Fibroblast of skin of left quadriceps (primary cell): ENCODE data around the gene PRPF38A.

ENCODE experiments used
- DNase-seq, 2 experiments: peaks; one replicate each; pipeline ENCODE4 v3.0.0-alpha.2; 2013; ENCODE audit warnings: low read depth in 2 of 2

PRPF38A gene

GRCh38 chr1:52400131-52400530 is 4.3 kb upstream of the PRPF38A start:
- DNase-seq = no peak

- DNase-seq = no peak
Observed at GRCh38 chr1:52402860-52403240, 1.6 kb upstream of the PRPF38A start.

DNA sequence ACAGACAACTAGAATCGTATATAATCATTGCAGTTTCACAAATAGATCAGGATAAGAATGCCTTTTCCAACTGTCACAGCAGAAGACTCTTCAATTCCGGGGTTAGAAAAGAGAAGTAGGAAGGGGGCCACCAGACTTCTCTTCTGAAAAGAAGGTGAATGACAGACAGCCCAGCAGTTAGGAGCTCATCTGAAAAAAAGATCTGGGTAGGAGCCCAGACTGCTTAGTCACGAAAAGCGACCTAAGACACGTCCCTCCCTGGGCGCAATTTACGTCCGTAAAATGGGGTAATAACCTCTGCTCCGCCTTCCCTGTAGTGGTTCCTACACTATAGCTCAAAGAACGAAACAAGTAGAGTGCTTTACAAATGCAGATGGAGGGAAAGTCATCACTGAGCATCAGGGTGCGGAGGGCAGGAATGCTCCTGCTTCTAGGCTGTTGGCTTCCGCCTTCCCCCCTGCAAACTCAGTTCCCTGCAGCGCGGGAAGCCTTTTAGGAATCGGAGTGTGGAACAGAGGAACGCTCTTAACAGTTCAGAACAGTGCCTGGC is 761 bp upstream of the PRPF38A start:
- DNase-seq = peak; percentile 12 to 24

GRCh38 chr1:52404975-52405338 is 555 bp downstream of the PRPF38A start:
- no peak for DNase-seq

- DNase-seq = no peak
Observed at GRCh38 chr1:52413410-52413989, 9.1 kb downstream of the PRPF38A start.

DNA sequence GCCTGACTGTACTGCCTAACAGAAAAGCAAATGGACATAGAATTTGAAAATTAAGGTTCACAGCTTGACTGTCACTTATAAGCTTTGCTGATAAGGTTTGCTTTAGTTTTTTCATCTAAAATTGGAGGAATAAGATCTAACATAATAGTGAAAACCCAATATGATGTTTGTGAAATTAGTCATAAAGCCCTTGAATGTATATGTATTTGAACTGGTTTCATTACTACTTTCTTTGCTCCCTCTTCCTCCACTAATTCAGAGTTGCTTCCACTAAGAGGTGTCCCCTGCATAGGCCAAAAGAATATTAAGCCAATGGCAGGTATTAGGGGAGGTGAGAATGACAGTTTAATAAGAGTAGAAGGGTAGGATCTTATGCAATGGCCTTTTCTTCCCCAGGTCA is 10.5 kb downstream of the PRPF38A start:
- no peak for DNase-seq

DNA sequence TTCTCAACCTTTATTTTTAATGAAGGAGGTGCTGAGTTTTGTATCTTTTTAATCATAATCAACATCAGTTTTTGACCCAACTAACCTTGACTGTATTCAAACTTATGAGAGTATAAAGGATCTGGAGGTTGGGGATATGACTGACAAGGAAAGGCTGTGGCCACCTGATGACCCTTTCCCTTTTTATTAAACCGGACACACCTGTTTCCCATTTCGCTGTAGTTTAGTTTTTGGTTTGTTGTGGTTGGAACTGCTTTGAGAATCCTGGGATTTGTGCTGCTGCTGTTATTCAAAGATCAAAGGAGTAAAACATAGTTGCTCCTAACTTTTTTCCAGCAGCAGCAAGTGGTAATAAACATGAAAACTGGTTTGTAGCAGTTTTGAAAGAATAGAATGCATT is 12.4 kb downstream of the PRPF38A start:
- no peak for DNase-seq

GRCh38 chr1:52420713-52421112 is 16.3 kb downstream of the PRPF38A start:
- no peak for DNase-seq

- no peak for DNase-seq
Observed at GRCh38 chr1:52423055-52423454, 18.7 kb downstream of the PRPF38A start.

- DNase-seq = no peak
Observed at GRCh38 chr1:52423771-52424170, 19.4 kb downstream of the PRPF38A start.

DNA sequence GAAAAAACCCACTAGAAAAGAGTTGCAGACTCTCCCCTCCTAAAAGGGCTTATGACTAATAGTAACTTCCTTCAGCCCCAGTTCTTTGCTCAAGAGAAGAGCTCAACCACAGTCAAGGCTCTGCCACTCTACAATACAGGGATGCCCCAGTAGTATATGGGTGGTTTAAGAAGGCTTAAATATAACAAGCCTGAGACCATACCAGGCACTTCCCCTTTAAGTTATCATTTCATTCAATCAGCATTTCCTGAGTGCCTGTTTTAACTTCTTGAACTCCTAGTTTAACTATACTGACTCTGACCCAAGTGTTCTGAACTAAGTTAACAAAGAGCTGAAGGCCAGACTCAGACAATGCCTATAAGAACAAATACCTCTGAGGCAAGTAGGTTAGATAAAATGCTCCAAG is 19.8 kb downstream of the PRPF38A start:
- DNase-seq = no peak

GRCh38 chr1:52424813-52425212 is 20.4 kb downstream of the PRPF38A start:
- DNase-seq = no peak

- DNase-seq = no peak
Observed at GRCh38 chr1:52426371-52426770, 22.0 kb downstream of the PRPF38A start.

DNA sequence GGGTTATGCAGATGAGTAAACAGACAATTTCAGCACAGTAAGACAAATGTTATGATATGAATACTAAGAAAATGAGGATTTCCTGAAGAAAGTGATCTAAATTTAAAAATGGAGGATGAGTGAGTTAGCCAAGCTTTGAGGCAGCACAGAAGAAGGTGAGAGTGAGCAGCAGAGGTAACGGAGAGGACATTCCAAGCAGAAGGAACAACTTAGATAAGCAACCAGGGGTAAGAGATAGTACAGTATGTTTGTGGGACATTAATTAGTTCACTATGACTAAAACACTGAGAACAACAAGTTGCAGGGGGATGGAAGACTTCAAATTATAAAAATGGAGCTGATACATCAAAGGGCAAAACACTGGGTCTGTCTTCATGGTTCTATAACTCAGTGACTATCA is 22.8 kb downstream of the PRPF38A start:
- no peak for DNase-seq

DNA sequence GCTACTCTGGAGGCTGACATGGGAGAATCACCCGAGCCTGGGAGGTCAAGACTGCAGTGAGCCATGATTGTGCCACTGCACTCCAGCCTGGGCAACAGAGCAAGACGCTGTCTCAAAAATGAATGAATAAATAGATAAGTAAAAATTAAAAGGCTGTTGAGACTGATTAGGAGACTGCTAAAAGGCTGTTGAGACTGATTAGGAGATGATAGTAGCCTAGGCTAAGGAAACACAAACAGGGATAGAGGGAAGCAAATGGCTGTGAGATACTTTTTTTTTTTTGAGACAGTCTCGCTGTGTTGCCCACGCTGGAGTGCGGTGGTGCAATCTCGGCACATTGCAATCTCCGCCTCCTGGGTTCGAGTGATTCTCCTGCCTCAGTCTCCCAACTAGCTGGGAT is 28.4 kb downstream of the PRPF38A start:
- no peak for DNase-seq

DNA sequence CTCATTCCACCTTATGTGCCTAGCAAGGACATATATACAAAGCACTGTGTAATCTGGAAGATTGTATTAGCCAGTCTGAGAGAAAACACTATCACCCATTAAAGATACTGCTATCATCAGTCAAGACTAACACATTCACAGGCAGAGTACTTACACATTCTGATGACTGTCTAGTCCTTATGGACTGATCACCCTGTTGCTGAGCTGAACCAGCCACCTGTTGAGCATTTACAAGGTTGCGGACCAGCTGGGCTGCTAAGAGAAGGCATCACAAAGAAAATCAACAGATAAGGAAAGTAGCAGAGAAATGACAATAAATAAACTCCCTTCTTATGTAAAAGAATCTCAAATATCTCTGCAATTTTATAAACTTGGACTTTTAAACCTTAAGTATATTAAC is 30.8 kb downstream of the PRPF38A start:
- no peak for DNase-seq

DNA sequence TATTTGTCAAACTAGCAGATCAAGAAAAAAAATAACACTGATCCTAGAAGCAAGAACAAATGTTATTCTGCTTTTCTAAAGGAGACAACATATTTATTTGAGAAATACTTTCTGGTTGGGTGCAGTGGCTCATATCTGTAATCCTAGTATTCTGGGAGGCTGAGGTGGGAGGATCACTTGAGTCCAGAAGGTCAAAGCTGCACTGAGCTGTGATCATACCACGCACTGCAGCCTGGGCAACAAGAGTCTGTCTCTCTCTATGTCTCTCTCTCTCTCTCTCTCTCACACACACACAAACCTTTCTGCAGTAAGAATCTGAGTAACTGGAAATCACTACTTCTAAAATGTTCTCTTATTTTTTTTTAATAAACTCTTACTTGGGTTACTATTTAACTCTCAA is 31.2 kb downstream of the PRPF38A start:
- DNase-seq = no peak

- DNase-seq = no peak
Observed at GRCh38 chr1:52436817-52437216, 32.4 kb downstream of the PRPF38A start.

DNA sequence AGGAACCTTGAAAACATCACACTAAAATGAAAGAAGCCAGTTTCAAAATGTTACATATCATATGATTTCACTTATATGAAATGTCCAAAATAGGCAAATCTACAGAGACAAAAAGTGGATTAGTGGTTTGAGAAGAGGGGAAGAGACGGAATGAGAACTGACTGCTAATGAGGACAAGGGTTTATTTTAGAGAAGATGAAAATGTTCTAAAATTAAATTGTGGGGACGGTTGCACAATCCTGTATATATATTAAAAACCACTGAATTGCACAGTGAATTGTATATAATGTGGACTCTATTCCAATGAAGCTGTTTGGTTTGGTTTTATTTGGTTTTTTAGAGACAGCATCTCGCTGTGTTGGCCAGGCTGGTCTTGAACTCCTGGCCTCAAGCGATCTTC is 35.6 kb downstream of the PRPF38A start:
- DNase-seq = no peak

DNA sequence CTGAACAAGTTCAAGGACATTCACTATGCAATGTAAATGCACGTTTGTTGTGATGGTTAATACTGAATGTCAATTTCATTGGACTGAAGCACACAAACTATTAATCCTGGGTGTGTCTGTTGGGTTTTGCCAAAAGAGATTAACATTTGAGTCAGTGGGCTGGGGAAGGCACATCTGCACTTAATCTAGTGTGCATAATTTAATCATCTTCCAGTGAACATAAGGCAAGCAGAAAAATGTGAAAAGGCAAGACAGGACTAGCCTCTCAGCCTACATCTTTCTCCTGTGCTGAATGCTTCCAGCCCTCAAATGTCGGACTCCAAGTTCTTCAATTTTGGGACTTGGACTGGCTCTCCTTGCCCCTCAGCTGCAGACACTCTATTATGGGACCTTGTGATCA is 40.1 kb downstream of the PRPF38A start:
- DNase-seq = no peak

- DNase-seq = no peak
Observed at GRCh38 chr1:52454127-52454526, 49.7 kb downstream of the PRPF38A start.

GRCh38 chr1:52454779-52455178 is 50.4 kb downstream of the PRPF38A start:
- DNase-seq = no peak

DNA sequence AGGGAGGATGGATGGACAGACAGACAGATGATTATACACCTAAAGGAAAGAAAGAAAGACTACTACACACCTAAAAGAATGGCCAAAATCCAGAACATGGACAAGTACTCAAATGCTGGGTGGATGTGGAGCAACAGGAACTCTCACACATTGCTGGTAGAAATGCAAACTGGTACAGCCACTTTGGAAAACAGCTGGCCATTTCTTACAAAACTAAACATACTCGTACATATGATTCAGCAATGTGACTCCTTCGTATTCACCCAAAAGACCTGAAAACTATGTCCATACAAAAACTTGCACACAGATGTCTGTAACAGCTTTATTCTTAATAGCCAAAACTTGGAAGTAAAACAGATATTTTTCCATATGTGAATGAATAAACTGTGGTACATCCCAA is 51.3 kb downstream of the PRPF38A start:
- DNase-seq = no peak

DNA sequence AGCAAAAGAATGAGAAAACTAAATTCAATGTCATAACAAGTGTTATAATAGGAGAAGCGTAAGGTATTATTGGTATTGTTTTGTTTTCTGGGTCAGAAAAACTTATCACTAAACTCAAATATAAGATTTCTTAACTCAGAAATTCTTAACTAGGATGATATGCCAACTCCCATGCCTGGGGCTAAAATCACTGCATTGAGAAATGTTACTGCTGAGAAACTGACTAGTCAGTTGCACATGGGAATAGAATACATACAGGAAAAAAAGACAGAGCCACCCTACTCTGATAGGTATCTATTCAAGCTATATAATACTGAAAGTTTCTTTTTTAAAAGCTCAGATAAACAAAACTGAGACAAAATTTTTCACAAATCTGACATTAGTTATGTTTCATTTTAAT is 56.3 kb downstream of the PRPF38A start:
- no peak for DNase-seq
